ENCODE data around the gene LYG2. TPM values are rescaled to one million over a fixed set of nuclear protein-coding genes. Genes with fewer than 3 reads are reported as not detected.
"Not testable (repeated sequence)": the region's sequence is repeated elsewhere in the genome, so short reads cannot be mapped to it uniquely, and the experiment has no call there.

The LYG2 gene
- total RNA-seq, 1 donor from 2014 or later: not detected

GRCh38 chr2:99201959-99202678 is 53.3 kb downstream of the LYG2 start:
- Mint-ChIP-seq H3K27me3 (no peaks in the 10 kb centered on the region), H3K36me3 (ENCODE audit: insufficient read depth) (peaks cover 22% of the 10 kb centered on the region), H3K27ac (peak overlapping the region; percentile 73), H3K9me3 (ENCODE audit: low read depth) (peaks cover 24% of the 10 kb centered on the region), H3K4me1 (ENCODE audit: low read depth) (no peaks in the 10 kb centered on the region), H3K4me3 (ENCODE audit: low read depth) (no peak overlapping the region)
- DNase-seq (ENCODE audit: low spot score, unreplicated experiment): no peak
- peak; percentile 37 for TF ChIP-seq CTCF (IDR thresholded peaks at IDR 0.05; ENCODE audit: unreplicated experiment)

GRCh38 chr2:99200076-99200800 is 55.2 kb downstream of the LYG2 start:
- H3K4me1 Mint-ChIP-seq (ENCODE audit: low read depth): no peaks in the 10 kb centered on the region
- H3K27ac Mint-ChIP-seq: no peak overlapping the region
- no peak for TF ChIP-seq CTCF (IDR thresholded peaks at IDR 0.05; ENCODE audit: unreplicated experiment)
- H3K27me3 Mint-ChIP-seq: no peaks in the 10 kb centered on the region
- H3K36me3 Mint-ChIP-seq (ENCODE audit: insufficient read depth): peaks cover 14% of the 10 kb centered on the region
- peaks cover 10% of the 10 kb centered on the region for H3K9me3 Mint-ChIP-seq (ENCODE audit: low read depth)
- DNase-seq (ENCODE audit: low spot score, unreplicated experiment): no peak
- H3K4me3 Mint-ChIP-seq (ENCODE audit: low read depth): no peak overlapping the region

GRCh38 chr2:99198103-99198841 is 57.2 kb downstream of the LYG2 start:
- Mint-ChIP-seq H3K36me3 (ENCODE audit: insufficient read depth) (peaks cover 9% of the 10 kb centered on the region), H3K9me3 (ENCODE audit: low read depth) (peaks cover 3% of the 10 kb centered on the region), H3K4me1 (ENCODE audit: low read depth) (no peaks in the 10 kb centered on the region), H3K27me3 (no peaks in the 10 kb centered on the region), H3K4me3 (ENCODE audit: low read depth) (no peak overlapping the region), H3K27ac (no peak overlapping the region)
- DNase-seq (ENCODE audit: low spot score, unreplicated experiment): no peak
- no peak for TF ChIP-seq CTCF (IDR thresholded peaks at IDR 0.05; ENCODE audit: unreplicated experiment)

GRCh38 chr2:99192364-99192763 is 63.1 kb downstream of the LYG2 start:
- peaks cover 31% of the 10 kb centered on the region for H3K36me3 Mint-ChIP-seq (ENCODE audit: insufficient read depth)
- H3K27me3 Mint-ChIP-seq; DNase-seq (ENCODE audit: low spot score, unreplicated experiment); H3K4me3 Mint-ChIP-seq (ENCODE audit: low read depth); H3K9me3 Mint-ChIP-seq (ENCODE audit: low read depth); H3K27ac Mint-ChIP-seq; H3K4me1 Mint-ChIP-seq (ENCODE audit: low read depth): not testable (repeated sequence)

Other genes with a start within 250 kb of the LYG2 start
- gene C2orf15, start 114.0 kb downstream of the LYG2 start, total RNA-seq: 16.0 and 19.6 TPM in 2 replicates
- 12.3 and 13.8 TPM in 2 replicates for gene TSGA10, start 100.7 kb downstream of the LYG2 start, total RNA-seq
- gene LIPT1, start 100.7 kb downstream of the LYG2 start, total RNA-seq: 5.3 and 6.3 TPM in 2 replicates
- gene MITD1, start 74.6 kb downstream of the LYG2 start, total RNA-seq: 37.8 and 38.4 TPM in 2 replicates
- 32.6 and 37.3 TPM in 2 replicates for gene MRPL30, start 74.5 kb downstream of the LYG2 start, total RNA-seq
- 3.3 and 3.4 TPM in 2 replicates for gene LYG1, start 45.5 kb upstream of the LYG2 start, total RNA-seq
- 28.9 and 32.7 TPM in 2 replicates for gene TXNDC9, start 80.7 kb upstream of the LYG2 start, total RNA-seq
- 40.1 and 41.9 TPM in 2 replicates for gene EIF5B, start 81.7 kb upstream of the LYG2 start, total RNA-seq
- gene REV1, start 234.4 kb upstream of the LYG2 start, total RNA-seq: 45.6 and 53.7 TPM in 2 replicates